HCT116 (cell line): Measurements from ENCODE around the gene TNKS1BP1. TPM values are rescaled to one million over a fixed set of nuclear protein-coding genes. Genes with fewer than 3 reads are reported as not detected.

Source experiments
- ATAC-seq: fragments of 200-7000 bp; cut with Tn5 transposase; 2 replicates; pipeline ENCODE4 v1.9.1; 2020; ENCODE audit warnings: mild to moderate bottlenecking, moderate library complexity
- BruUV-seq: library from RNA; stranded (reverse); fragments of 400-500 nt; replicated peaks from 2 replicates; lab custom pipeline; 2021; lab: Mats Ljungman, UMichigan
- CTCF ChIA-PET: fragments of 300-600 bp; sonication (Branson Sonifier 250); formaldehyde crosslinking; loops from one replicate; lab custom pipeline; 2021; ENCODE audit warnings: antibody characterized with exemption; lab: Charles Lee
- POLR2A ChIA-PET: fragments of 300-600, 350-600 bp; sonication (Branson Sonifier 250); formaldehyde crosslinking; loops from one replicate; lab custom pipeline; 2021; ENCODE audit warnings: antibody characterized with exemption; lab: Charles Lee
- RAD21 ChIA-PET, 2 experiments: fragments of 300-600 bp; sonication (Branson Sonifier 250); formaldehyde crosslinking; loops; one replicate each; lab custom pipeline; 2023; ENCODE audit warnings: low total read pairs in 2 of 2; ENCODE audit not compliant: uncharacterized antibody in 2 of 2, unreplicated experiment in 2 of 2, low non-redundant PET in 1 of 2; lab: Charles Lee
- DNase-seq: peaks from one replicate; pipeline ENCODE4 v3.0.0-alpha.2; 2010; ENCODE audit warnings: low read depth, low spot score
- H2AFZ ChIP-seq: fragments of 200-600 bp; shearing (Covaris generic), sonication (generic); 2 replicates; pipeline ENCODE4 v1.6.1; 2017; ENCODE audit warnings: low read depth, mixed run types, mixed read lengths, antibody characterized with exemption, low read length; ENCODE audit not compliant: poor library complexity, severe bottlenecking
- H3K27ac ChIP-seq: 2 replicates; pipeline ENCODE4 v1.5.1; 2012; ENCODE audit warnings: low read depth, low read length
- H3K27me3 ChIP-seq: fragments of 200-600 bp; sonication (generic); 2 replicates; pipeline ENCODE4 v1.6.1; 2016; ENCODE audit warnings: mixed run types, low read length, mixed read lengths; ENCODE audit not compliant: insufficient read depth
- H3K36me3 ChIP-seq, 2 experiments: fragments of 200-500 bp in 1 of 2; fragments of 200-600 bp in 1 of 2; sonication (Bioruptor generic) in 1 of 2; sonication (generic) in 1 of 2; 2 replicates each; pipeline versions ENCODE4 v1.5.1 to v1.6.1; 2014 to 2016; ENCODE audit warnings: low read length in 2 of 2, inconsistent platforms in 1 of 2, mixed read lengths in 1 of 2, mixed run types in 1 of 2; ENCODE audit not compliant: insufficient read depth in 2 of 2, control insufficient read depth in 1 of 2
- H3K4me1 ChIP-seq, 2 experiments: fragments of 200-600 bp in 1 of 2; sonication (generic) in 1 of 2; 2 replicates each; pipeline versions ENCODE4 v1.5.1 to v1.6.1; 2012 to 2017; ENCODE audit warnings: low read length in 2 of 2, inconsistent platforms in 1 of 2, mild to moderate bottlenecking in 1 of 2, mixed read lengths in 1 of 2, mixed run types in 1 of 2, moderate library complexity in 1 of 2; ENCODE audit not compliant: insufficient read depth in 2 of 2, control insufficient read depth in 1 of 2
- H3K4me2 ChIP-seq: fragments of 200-600 bp; sonication (generic); 2 replicates; pipeline ENCODE4 v1.6.1; 2017; ENCODE audit warnings: mixed run types, low read length, mixed read lengths
- H3K4me3 ChIP-seq, 2 experiments: fragments of 200-600 bp in 1 of 2; sonication (generic) in 1 of 2; replicated peaks in 1 of 2; 2 replicates each; pipeline ENCODE4 v1.5.1; 2011 to 2016; ENCODE audit warnings: low read length in 2 of 2, control low read depth in 1 of 2, low read depth in 1 of 2, mild to moderate bottlenecking in 1 of 2, mixed read lengths in 1 of 2, mixed run types in 1 of 2
- H3K79me2 ChIP-seq: fragments of 200-600 bp; sonication (generic); 2 replicates; pipeline ENCODE4 v1.6.1; 2017; ENCODE audit warnings: mild to moderate bottlenecking, mixed run types, low read length, moderate library complexity, mixed read lengths; ENCODE audit not compliant: insufficient read depth
- H3K9ac ChIP-seq: fragments of 200-600 bp; sonication (generic); 2 replicates; pipeline ENCODE4 v1.6.1; 2016; ENCODE audit warnings: low read length, mixed read lengths
- H3K9me2 ChIP-seq: fragments of 200-600 bp; sonication (generic), shearing (Covaris generic); 2 replicates; pipeline ENCODE4 v1.6.1; 2017; ENCODE audit warnings: mixed run types, mild to moderate bottlenecking, moderate library complexity; ENCODE audit not compliant: insufficient read depth
- H3K9me3 ChIP-seq, 2 experiments: fragments of 200-500 bp in 1 of 2; fragments of 200-600 bp in 1 of 2; sonication (Bioruptor generic) in 1 of 2; sonication (generic) in 1 of 2; 2 replicates each; pipeline ENCODE4 v1.6.1; 2014 to 2017; ENCODE audit warnings: low read length in 2 of 2, mixed read lengths in 2 of 2, inconsistent platforms in 1 of 2, low read depth in 1 of 2, mild to moderate bottlenecking in 1 of 2, mixed run types in 1 of 2, moderate library complexity in 1 of 2; ENCODE audit not compliant: control insufficient read depth in 1 of 2, insufficient read depth in 1 of 2
- H4K20me1 ChIP-seq: fragments of 200-600 bp; sonication (generic), shearing (Covaris generic); 2 replicates; pipeline ENCODE4 v1.6.1; 2017; ENCODE audit warnings: mixed run types, mild to moderate bottlenecking, moderate library complexity; ENCODE audit not compliant: insufficient read depth
- CEBPB ChIP-seq: IDR thresholded peaks from 2 replicates; pipeline ENCODE4 v1.6.1; 2012; ENCODE audit warnings: low read depth
- EZH2phosphoT487 ChIP-seq: fragments of 200-600 bp; IDR thresholded peaks from 2 replicates; pipeline ENCODE4 v1.6.1; 2018; ENCODE audit warnings: antibody characterized with exemption, borderline replicate concordance
- FOSL1 ChIP-seq: IDR thresholded peaks from 2 replicates; pipeline ENCODE4 v1.6.1; 2012; ENCODE audit warnings: low read depth
- POLR2A ChIP-seq: IDR thresholded peaks from 2 replicates; pipeline ENCODE4 v1.7.0; 2011; ENCODE audit warnings: borderline replicate concordance; ENCODE audit not compliant: insufficient read depth, insufficient read length; ENCODE audit errors: extremely low read depth
- RAD21 ChIP-seq: IDR thresholded peaks from 2 replicates; pipeline ENCODE4 v1.6.1; 2012; ENCODE audit warnings: low read depth, mild to moderate bottlenecking
- ZFX ChIP-seq: fragments of 450-650 bp; IDR thresholded peaks from 2 replicates; pipeline ENCODE4 v1.6.1; 2017
- intact Hi-C: fragments of 100-400 bp; cut with micrococcal nuclease; formaldehyde crosslinking; loops from 2 replicates; pipeline ENCODE4 v1.10.0; 2022
- total RNA-seq: library from RNA; stranded (reverse); gene quantifications from one replicate; pipeline ENCODE4 v1.2.1, GENCODE V29; 2021; ENCODE audit not compliant: unreplicated experiment
- TF ChIP-seq, protein P1 (sequence below), 3 experiments: fragments of 200-600 bp in 1 of 3; sonication (generic) in 1 of 3; IDR thresholded peaks in 2 of 3; conservative IDR thresholded peaks in 1 of 3; 2 replicates each; pipeline ENCODE4 v1.5.1; 2012 to 2017; ENCODE audit warnings: low read depth in 2 of 3, low read length in 2 of 3, antibody characterized with exemption in 1 of 3, borderline replicate concordance in 1 of 3, control low read depth in 1 of 3, mild to moderate bottlenecking in 1 of 3, mixed read lengths in 1 of 3, mixed run types in 1 of 3, moderate library complexity in 1 of 3; ENCODE audit not compliant: insufficient read depth in 1 of 3
- TF ChIP-seq, protein P2 (sequence below): IDR thresholded peaks from 2 replicates; pipeline ENCODE4 v1.6.1; 2011; ENCODE audit warnings: mild to moderate bottlenecking, low read length, moderate library complexity; ENCODE audit not compliant: insufficient replicate concordance; ENCODE audit errors: extremely low read depth

The TNKS1BP1 gene
- total RNA-seq, 1 experiment from 2014 or later, result 77.6 TPM

DNA sequence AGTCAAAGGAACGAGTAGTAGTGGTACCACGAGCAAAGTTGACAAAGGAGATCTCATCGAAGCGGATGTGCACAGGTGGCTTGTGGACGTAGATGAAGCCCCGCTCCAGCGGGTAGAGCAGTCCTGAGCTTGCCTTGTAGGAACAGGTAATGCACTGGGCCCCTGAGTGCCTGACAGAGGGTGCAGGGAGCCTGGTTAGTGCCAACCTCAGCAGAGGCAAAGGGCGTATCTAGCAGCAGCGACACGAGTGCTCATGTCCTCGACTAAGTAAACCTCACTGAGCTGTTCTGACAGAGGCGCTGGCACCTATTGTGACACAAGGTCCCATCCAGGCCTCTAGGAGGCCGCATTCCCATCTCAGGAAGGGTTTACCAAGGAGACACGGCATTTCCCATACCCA, 7.0 kb upstream of the TNKS1BP1 start:
- Histone ChIP-seq H3K4me3 (no peak overlapping the region), H3K9ac (no peak overlapping the region), H3K27ac (no peak overlapping the region), H3K27me3 (no peaks in the 10 kb centered on the region), H2AFZ (no peak overlapping the region), H3K9me3 (no peaks in the 10 kb centered on the region), H3K79me2 (peaks cover 77% of the 10 kb centered on the region), H3K4me1 (peaks cover 8 to 22% of the 10 kb centered on the region in 2 experiments; a peak in 3 of 4 replicates), H3K4me2 (no peak overlapping the region), H4K20me1 (no peaks in the 10 kb centered on the region), H3K36me3 (peaks cover 50 to 78% of the 10 kb centered on the region in 2 experiments), H3K9me2 (no peaks in the 10 kb centered on the region)
- BruUV-seq, result no TSS peak
- intact Hi-C loops, result no loop called here
- RAD21 ChIA-PET, result no interaction called here
- POLR2A ChIA-PET, result no interaction called here
- no peak for TF ChIP-seq RAD21
- TF ChIP-seq, protein P1, sequence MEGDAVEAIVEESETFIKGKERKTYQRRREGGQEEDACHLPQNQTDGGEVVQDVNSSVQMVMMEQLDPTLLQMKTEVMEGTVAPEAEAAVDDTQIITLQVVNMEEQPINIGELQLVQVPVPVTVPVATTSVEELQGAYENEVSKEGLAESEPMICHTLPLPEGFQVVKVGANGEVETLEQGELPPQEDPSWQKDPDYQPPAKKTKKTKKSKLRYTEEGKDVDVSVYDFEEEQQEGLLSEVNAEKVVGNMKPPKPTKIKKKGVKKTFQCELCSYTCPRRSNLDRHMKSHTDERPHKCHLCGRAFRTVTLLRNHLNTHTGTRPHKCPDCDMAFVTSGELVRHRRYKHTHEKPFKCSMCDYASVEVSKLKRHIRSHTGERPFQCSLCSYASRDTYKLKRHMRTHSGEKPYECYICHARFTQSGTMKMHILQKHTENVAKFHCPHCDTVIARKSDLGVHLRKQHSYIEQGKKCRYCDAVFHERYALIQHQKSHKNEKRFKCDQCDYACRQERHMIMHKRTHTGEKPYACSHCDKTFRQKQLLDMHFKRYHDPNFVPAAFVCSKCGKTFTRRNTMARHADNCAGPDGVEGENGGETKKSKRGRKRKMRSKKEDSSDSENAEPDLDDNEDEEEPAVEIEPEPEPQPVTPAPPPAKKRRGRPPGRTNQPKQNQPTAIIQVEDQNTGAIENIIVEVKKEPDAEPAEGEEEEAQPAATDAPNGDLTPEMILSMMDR (IDR thresholded peaks at IDR 0.05 in 2 of 3, conservative IDR thresholded peaks at IDR 0.05 in 1 of 3; ENCODE audit: borderline replicate concordance in 1 of 3, insufficient read depth in 1 of 3, low read depth in 2 of 3, low read length in 2 of 3), result no peak
- TF ChIP-seq EZH2phosphoT487, result no peak
- TF ChIP-seq FOSL1, result no peak
- no peak for TF ChIP-seq ZFX
- TF ChIP-seq, protein P2, sequence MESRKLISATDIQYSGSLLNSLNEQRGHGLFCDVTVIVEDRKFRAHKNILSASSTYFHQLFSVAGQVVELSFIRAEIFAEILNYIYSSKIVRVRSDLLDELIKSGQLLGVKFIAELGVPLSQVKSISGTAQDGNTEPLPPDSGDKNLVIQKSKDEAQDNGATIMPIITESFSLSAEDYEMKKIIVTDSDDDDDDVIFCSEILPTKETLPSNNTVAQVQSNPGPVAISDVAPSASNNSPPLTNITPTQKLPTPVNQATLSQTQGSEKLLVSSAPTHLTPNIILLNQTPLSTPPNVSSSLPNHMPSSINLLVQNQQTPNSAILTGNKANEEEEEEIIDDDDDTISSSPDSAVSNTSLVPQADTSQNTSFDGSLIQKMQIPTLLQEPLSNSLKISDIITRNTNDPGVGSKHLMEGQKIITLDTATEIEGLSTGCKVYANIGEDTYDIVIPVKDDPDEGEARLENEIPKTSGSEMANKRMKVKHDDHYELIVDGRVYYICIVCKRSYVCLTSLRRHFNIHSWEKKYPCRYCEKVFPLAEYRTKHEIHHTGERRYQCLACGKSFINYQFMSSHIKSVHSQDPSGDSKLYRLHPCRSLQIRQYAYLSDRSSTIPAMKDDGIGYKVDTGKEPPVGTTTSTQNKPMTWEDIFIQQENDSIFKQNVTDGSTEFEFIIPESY, result no peak
- TF ChIP-seq CEBPB, result no peak
- no peak for TF ChIP-seq POLR2A
- DNase-seq, result no peak
- ATAC-seq, result no peak
- CTCF ChIA-PET, result no interaction called here
